Fibroblast of lung (primary cell): ENCODE data around the gene EIF1. TPM values are rescaled to one million over a fixed set of nuclear protein-coding genes. Genes with fewer than 3 reads are reported as not detected.

Experiments
- DNase-seq, 2 donors: peaks; one replicate each; pipeline versions ENCODE4 v3.0.0 to v3.0.0-alpha.2; 2010; ENCODE audit warnings: low read depth in 2 of 2
- H2AFZ ChIP-seq: 2 replicates; pipeline ENCODE4 v1.5.1; 2012; ENCODE audit warnings: low read length, control low read depth, inconsistent platforms
- H3K27ac ChIP-seq: 2 replicates; pipeline ENCODE4 v1.5.1; 2011; ENCODE audit warnings: low read length, control low read depth; ENCODE audit not compliant: insufficient read depth
- H3K27me3 ChIP-seq: 2 replicates; pipeline ENCODE4 v1.5.1; 2011; ENCODE audit warnings: mild to moderate bottlenecking, low read length; ENCODE audit not compliant: control insufficient read depth, insufficient read depth
- H3K36me3 ChIP-seq: 2 replicates; pipeline ENCODE4 v1.5.1; 2011; ENCODE audit warnings: low read length; ENCODE audit not compliant: control insufficient read depth, insufficient read depth
- H3K4me1 ChIP-seq: 2 replicates; pipeline ENCODE4 v1.5.1; 2011; ENCODE audit warnings: low read length; ENCODE audit not compliant: control insufficient read depth, insufficient read depth; ENCODE audit errors: extremely low read depth
- H3K4me2 ChIP-seq: 2 replicates; pipeline ENCODE4 v1.5.1; 2011; ENCODE audit warnings: low read length, control low read depth; ENCODE audit not compliant: insufficient read depth; ENCODE audit errors: extremely low read depth
- H3K4me3 ChIP-seq, 4 experiments: fragments of 200-600 bp in 1 of 4; sonication (generic) in 1 of 4; replicated peaks in 1 of 4; 2 replicates each; pipeline ENCODE4 v1.5.1; 2011 to 2016; ENCODE audit warnings: low read length in 4 of 4, low read depth in 3 of 4, mild to moderate bottlenecking in 3 of 4, control low read depth in 2 of 4, inconsistent platforms in 1 of 4, mixed read lengths in 1 of 4; ENCODE audit not compliant: insufficient read depth in 1 of 4; ENCODE audit errors: control extremely low read depth in 1 of 4
- H3K79me2 ChIP-seq: 2 replicates; pipeline ENCODE4 v1.5.1; 2012; ENCODE audit warnings: mild to moderate bottlenecking, low read length, inconsistent platforms; ENCODE audit not compliant: control insufficient read depth, insufficient read depth
- H3K9ac ChIP-seq: 2 replicates; pipeline ENCODE4 v1.5.1; 2011; ENCODE audit warnings: mild to moderate bottlenecking, low read length, control low read depth; ENCODE audit not compliant: insufficient read depth
- H3K9me3 ChIP-seq: 2 replicates; pipeline ENCODE4 v1.5.1; 2012; ENCODE audit warnings: low read depth, low read length; ENCODE audit not compliant: control insufficient read depth, insufficient read depth
- H4K20me1 ChIP-seq: 2 replicates; pipeline ENCODE4 v1.5.1; 2011; ENCODE audit warnings: low read length; ENCODE audit not compliant: control insufficient read depth, insufficient read depth; ENCODE audit errors: extremely low read depth
- EZH2 ChIP-seq: IDR thresholded peaks from 2 replicates; pipeline ENCODE4 v1.5.1; 2012; ENCODE audit warnings: low read length, control low read depth, mild to moderate bottlenecking; ENCODE audit errors: missing control alignments
- polyA plus RNA-seq, 2 donors: library from polyadenylated mRNA; depleted of rRNA in 1 of 2; stranded (reverse) in 1 of 2; unstranded in 1 of 2; fragments of >200 nt; gene quantifications; 2 replicates each; pipeline ENCODE4 v1.2.1, GENCODE V29; 2011 to 2012; ENCODE audit warnings: missing spikeins in 1 of 2
- total RNA-seq: library from RNA; depleted of rRNA; stranded (reverse); fragments of >200 nt; gene quantifications from 2 replicates; pipeline ENCODE4 v1.2.1, GENCODE V29; 2014
- TF ChIP-seq, protein P1 (sequence below), 2 donors: IDR thresholded peaks in 1 of 2; conservative IDR thresholded peaks in 1 of 2; 1 replicate in 1 of 2; 2 replicates in 1 of 2; pipeline ENCODE4 v1.5.1; 2011 to 2012; ENCODE audit warnings: low read length in 2 of 2, control low read depth in 1 of 2, inconsistent platforms in 1 of 2, low read depth in 1 of 2, mild to moderate bottlenecking in 1 of 2

Gene EIF1
- total and polyA plus RNA-seq, 2 donors (not counting 1 experiment from before 2014, with no cell fraction given): 145 to 256 TPM

DNA sequence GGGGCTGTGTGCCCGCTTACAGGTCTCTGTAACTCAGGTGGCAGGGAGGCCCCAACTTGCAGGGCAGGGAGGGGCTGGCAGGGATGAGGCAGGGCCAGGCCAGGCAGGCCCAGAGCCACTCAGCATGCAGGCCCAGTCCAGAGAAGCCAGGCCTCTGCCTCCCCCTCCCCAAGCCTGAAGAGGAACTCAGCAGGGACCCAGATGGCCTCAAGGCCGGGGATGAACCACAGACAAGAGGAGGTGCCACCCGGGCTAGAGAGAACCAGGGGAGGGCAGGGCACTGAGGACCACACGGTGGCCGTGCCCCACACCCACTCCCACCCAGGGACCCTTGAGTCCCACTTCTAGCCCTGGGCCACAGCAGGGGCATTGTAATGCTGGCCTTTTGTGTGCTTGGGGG is 29.8 kb upstream of the EIF1 start:
- Histone ChIP-seq H3K4me2 (no peak overlapping the region), H3K79me2 (no peaks in the 10 kb centered on the region), H3K4me3 (no peak overlapping the region), H3K27me3 (no peaks in the 10 kb centered on the region), H4K20me1 (no peaks in the 10 kb centered on the region), H3K36me3 (no peaks in the 10 kb centered on the region), H3K4me1 (no peaks in the 10 kb centered on the region), H3K9ac (no peak overlapping the region), H3K27ac (no peak overlapping the region), H2AFZ (no peak overlapping the region), H3K9me3 (no peaks in the 10 kb centered on the region)
- DNase-seq: no peak
- no peak for TF ChIP-seq EZH2
- TF ChIP-seq, protein P1, sequence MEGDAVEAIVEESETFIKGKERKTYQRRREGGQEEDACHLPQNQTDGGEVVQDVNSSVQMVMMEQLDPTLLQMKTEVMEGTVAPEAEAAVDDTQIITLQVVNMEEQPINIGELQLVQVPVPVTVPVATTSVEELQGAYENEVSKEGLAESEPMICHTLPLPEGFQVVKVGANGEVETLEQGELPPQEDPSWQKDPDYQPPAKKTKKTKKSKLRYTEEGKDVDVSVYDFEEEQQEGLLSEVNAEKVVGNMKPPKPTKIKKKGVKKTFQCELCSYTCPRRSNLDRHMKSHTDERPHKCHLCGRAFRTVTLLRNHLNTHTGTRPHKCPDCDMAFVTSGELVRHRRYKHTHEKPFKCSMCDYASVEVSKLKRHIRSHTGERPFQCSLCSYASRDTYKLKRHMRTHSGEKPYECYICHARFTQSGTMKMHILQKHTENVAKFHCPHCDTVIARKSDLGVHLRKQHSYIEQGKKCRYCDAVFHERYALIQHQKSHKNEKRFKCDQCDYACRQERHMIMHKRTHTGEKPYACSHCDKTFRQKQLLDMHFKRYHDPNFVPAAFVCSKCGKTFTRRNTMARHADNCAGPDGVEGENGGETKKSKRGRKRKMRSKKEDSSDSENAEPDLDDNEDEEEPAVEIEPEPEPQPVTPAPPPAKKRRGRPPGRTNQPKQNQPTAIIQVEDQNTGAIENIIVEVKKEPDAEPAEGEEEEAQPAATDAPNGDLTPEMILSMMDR (conservative IDR thresholded peaks at IDR 0.05 in 1 of 2, IDR thresholded peaks at IDR 0.05 in 1 of 2; ENCODE audit: low read depth in 1 of 2, low read length in 2 of 2): no peak

GRCh38 chr17:41659427-41660212 is 29.1 kb upstream of the EIF1 start:
- Histone ChIP-seq H3K79me2 (no peaks in the 10 kb centered on the region), H3K4me3 (no peak overlapping the region), H4K20me1 (no peaks in the 10 kb centered on the region), H3K27ac (no peak overlapping the region), H3K9me3 (no peaks in the 10 kb centered on the region), H3K36me3 (no peaks in the 10 kb centered on the region), H3K4me1 (no peaks in the 10 kb centered on the region), H3K27me3 (no peaks in the 10 kb centered on the region), H3K4me2 (no peak overlapping the region), H3K9ac (no peak overlapping the region), H2AFZ (no peak overlapping the region)
- no peak for TF ChIP-seq EZH2
- TF ChIP-seq, protein P1 (conservative IDR thresholded peaks at IDR 0.05 in 1 of 2, IDR thresholded peaks at IDR 0.05 in 1 of 2; ENCODE audit: low read depth in 1 of 2, low read length in 2 of 2): no peak
- DNase-seq: peak in 1 of 2 donors; percentile 48

DNA sequence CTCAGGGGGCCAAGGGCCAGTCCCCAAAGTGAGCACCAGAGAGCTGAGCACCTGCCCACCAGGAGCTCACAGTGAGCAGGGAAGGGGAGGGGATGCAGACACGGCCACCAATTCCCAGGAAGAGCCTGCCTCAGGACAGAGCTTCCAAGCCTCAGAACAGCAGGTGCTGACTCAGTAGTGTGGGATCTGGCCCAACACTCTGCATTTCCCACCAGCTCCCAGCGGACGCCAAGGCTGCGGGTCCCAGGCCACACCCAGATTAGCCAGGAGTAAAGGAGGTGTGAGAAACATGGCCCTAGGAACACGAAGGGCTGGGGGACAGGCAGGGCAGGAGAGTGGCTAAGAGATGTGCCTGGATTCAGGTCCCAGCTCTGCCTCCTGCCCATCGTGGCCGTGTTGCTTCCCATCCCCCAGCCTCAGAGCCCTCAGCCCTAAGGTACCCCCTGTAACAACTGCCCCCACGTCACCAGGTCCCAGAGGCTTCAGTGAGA is 28.4 kb upstream of the EIF1 start:
- TF ChIP-seq EZH2: no peak
- TF ChIP-seq, protein P1 (conservative IDR thresholded peaks at IDR 0.05 in 1 of 2, IDR thresholded peaks at IDR 0.05 in 1 of 2; ENCODE audit: low read depth in 1 of 2, low read length in 2 of 2): no peak
- Histone ChIP-seq H3K27ac (no peak overlapping the region), H3K9ac (no peak overlapping the region), H3K9me3 (no peaks in the 10 kb centered on the region), H2AFZ (no peak overlapping the region), H3K4me1 (no peaks in the 10 kb centered on the region), H3K4me3 (no peak overlapping the region), H3K79me2 (no peaks in the 10 kb centered on the region), H3K36me3 (no peaks in the 10 kb centered on the region), H3K4me2 (no peak overlapping the region), H4K20me1 (no peaks in the 10 kb centered on the region), H3K27me3 (no peaks in the 10 kb centered on the region)
- no peak for DNase-seq
